ENCODE measurements around the gene FNTB. TPM values are rescaled to one million over a fixed set of nuclear protein-coding genes. Genes with fewer than 3 reads are reported as not detected.

FNTB gene
- total RNA-seq: 14.4 and 15.5 TPM in 2 replicates

GRCh38 chr14:64986648-64987437 is at the start of gene FNTB:
FNTB (plus strand) TSS chr14:64986895; CDS start chr14:64986954, 59 bp downstream.

GRCh38 chr14:64942531-64943111 is 44.1 kb upstream of the FNTB start, which contains the start of gene GPX2:
GPX2 (minus strand) TSS chr14:64942745; CDS start chr14:64942726, 19 bp downstream.

GRCh38 chr14:64971943-64972791 is 14.5 kb upstream of the FNTB start, which contains the start of gene RAB15:
RAB15 (minus strand) TSS chr14:64972336; CDS start chr14:64972076, 260 bp downstream.

GRCh38 chr14:65102441-65103149 is 115.9 kb downstream of the FNTB start, which contains the start of gene MAX:
MAX (minus strand) TSS chr14:65102517; CDS start chr14:65102339, 178 bp downstream.

Other genes with a start within 250 kb of the FNTB start
- gene SPTB, start 107.0 kb upstream of the FNTB start, total RNA-seq: not detected in 2 replicates
- gene CHURC1, start 72.4 kb upstream of the FNTB start, total RNA-seq: 27.4 and 37.0 TPM in 2 replicates
- not detected in 2 replicates for gene GPX2, start 44.1 kb upstream of the FNTB start, total RNA-seq
- gene RAB15, start 14.6 kb upstream of the FNTB start, total RNA-seq: 1.6 and 2.2 TPM in 2 replicates
- gene MAX, start 115.6 kb downstream of the FNTB start, total RNA-seq: 28.2 and 28.6 TPM in 2 replicates

Measured in bronchus fibroblast of lung (primary cell).